GM19328 (cell line): ENCODE data around the gene DAGLA.

ENCODE experiments used
- ATAC-seq: cut with Tn5 transposase; IDR thresholded peaks from one replicate; pipeline ENCODE4 v1.9.1; 2021; ENCODE audit warnings: mild to moderate bottlenecking, moderate library complexity; ENCODE audit not compliant: unreplicated experiment

Gene DAGLA

DNA sequence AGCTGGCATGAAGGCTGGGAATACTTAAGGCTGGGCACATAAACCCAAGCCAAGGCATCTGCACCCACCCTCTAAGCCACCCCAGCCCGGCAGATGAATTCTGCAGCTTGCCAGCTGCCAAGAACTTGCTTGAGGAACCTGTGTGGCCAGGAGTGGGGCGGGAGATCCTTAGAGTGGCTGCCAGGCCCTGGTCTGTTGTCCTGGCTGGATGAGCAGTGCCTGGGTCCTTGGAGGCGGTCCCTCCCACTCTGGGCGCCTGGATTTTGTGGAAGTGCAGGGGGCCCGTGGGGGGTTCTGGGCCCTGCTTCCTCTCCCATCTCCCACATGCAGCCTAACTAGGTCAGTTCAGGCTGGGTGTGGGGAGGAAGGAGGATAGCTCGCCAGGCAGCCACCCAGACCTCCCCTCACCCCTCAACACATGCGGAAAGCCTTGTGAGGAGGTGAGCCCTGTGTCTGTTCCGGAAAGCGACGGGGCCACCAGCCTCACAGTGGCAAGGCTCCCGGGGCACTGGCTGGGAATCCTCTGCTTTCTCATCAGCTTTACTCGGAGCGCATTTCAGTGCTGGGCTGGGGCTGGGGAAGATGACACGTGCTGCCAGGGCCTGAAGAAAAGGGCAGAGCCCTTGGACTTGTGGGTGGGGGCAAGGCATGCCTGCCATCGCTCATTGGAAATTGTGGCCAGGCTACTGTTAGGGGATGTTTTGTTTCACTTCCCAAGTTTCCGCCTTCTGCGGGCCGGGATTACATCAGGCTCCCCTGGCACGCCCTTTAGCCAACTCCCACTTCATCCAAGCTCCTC lies 8.4 kb downstream of the DAGLA start:
- ATAC-seq, result no peak

DNA sequence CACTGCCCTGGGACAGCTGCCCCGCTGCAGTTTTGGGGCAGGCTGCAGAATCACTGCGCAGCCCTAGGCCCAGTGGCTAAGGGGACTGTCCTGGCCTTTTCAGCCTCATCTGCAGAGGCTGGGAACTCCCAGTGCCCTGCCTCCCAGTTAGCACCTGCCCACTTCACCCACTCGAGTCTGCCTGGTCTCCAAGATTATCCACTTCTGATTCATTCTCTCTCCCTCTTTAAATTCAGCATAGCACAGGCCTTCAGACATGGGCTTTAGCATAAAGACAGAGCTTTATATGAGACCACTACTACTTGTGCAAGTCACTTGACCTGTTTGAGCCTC lies 8.9 kb downstream of the DAGLA start:
- ATAC-seq, result no peak

DNA sequence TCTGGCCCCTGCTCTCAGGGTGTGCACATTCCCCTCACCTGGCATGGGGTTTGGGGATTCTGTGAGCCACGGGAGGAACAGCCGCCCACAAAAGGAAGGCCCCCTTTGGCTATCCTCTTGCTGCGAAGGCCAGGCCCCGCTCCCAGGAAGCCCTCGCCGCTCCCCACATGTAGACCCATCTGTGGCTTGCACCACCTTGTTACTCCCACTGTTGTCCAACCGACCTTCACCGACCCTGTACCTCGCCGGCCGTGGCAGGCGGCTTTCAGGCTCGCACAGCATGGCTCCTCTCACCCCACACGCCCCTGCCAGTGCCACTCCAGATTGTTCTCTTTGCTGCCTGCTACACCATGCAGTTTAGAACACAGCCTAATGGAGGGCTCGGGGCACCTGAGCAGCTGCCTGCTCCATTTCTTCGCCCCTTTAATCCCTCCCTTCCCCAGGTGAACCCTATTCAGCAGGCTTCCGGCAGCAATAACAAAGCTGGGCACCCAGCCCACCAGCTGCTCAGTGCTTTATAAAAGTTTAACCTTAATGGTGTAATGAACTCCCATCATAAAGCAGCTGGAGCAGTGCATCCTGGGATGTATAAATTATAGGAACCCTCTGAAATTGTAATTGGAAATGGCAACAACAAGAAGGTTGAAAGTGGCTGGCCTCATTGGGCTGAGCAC lies 10.7 kb downstream of the DAGLA start:
- ATAC-seq, result no peak

DNA sequence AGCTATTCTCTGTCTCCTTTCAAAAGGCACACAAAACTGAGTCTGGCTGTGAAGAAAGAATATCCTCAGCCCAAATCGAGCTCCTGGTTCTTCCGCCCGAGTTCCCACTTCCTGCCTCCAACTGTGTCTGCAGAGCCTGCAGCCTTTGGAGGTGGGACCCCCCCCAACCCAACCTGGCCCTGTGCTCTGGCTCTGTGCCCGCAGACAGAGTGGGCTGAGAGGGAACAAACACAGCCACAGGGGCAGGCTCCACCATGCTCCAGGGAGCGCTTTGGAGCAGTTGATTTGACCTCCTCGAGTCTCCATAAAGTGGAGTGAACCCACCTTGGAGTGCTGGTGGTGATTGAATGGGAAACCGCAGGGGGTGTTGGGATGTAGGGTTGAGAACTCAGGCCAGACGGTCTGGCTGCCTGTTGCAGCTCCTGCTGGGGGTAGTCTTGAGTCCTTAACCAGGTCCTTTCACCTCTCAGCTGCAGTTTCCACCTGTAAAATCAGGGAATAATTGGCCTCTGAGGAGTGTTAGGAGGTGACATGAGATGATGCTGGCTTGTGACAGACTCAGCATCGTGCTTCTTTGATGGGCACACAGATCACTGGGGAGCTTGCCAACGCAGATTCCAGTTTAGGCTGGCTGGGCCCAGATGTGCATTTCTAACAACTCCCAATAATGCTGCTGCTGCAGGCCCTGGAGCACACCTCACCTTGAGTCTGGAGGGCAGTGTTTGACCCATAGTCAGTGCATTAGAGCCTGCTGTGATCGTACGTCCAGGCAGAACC lies 11.4 kb downstream of the DAGLA start:
- ATAC-seq, result no peak

DNA sequence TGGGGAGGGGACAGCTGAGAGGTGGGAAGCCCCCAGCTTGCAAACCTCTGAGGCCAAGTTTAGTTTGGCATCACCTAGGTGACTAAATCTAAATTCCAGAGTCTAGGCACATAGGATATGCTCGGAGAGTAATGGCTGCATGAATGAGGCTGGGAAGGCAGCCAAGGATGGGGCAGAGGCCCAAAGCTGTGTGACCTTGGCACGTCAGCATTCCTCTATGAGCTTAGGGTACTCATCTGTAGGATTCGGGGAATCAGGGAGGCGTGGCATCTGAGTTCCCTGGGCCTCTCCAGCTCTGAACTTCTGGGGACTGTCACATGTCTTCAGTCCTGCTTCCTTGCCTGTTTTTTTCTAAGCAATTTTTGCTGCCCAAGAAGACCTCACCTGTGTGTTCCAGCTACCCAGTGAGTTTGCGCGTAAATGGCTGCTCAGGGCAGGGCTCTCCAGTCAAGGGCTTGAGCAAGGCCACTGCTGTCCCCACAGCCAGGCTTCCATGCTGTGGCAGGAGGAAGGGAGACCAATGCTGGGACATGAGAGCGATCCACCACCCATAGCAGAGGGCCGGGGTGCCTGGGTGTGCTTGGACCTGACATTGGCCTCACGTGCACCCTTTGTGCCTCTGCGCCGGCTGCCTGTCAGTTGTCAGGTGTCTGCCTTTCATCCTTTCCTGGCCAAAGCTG lies 13.9 kb downstream of the DAGLA start:
- no peak for ATAC-seq

DNA sequence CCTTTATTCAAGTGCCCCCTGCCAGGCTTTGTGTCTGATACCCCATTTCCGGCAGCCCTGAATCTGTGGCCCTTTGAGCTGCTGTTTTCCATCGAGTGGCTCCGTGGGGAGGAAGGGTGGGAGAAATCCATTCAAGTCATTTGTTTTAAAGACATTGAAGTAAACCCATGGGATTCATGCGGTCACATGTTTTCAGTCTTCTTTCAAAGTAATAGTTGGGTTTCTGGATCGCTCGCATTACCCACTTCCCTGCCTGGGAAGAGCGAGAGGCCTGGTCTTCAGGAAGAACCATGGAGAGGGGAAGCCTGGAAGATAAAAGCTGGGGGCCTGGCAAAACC lies 14.4 kb downstream of the DAGLA start:
- ATAC-seq, result no peak

DNA sequence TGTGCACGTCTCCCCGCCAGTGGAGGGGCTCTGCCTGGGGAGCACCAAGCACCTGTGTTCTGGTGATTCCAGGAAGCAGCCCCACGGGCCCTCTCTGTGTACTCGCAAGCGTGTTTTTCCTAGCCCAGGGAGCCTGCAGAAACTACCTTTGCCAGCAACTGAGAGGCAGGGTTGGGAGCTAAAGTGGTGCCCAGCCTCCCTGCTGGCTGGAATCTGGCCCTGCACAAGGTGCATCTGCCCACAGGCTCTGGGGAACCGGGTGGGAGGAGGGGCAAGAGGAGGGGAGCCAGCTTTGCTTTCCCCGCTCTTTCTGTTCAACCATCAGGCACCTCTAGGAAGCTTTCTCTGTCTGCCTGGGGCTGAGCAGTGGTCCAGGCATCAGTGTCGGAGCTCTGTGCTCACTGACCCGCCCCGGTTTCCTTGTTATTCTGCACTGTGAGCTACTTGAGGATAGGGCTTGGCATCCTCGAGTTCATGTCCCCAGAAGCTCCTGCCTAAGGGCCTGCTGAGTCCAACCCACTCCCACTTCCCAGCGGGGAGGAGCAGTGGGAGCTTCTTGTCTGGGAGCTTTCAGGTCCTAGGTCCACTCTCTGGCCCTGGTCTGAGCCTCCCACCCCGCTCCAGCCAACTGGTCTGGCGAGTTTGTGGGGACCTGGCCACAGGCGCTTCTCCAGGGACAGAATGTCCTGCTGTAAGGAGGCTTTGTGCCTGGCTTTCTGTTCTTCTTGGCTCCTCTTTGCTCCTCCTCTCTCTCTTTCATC lies 14.9 kb downstream of the DAGLA start:
- no peak for ATAC-seq

DNA sequence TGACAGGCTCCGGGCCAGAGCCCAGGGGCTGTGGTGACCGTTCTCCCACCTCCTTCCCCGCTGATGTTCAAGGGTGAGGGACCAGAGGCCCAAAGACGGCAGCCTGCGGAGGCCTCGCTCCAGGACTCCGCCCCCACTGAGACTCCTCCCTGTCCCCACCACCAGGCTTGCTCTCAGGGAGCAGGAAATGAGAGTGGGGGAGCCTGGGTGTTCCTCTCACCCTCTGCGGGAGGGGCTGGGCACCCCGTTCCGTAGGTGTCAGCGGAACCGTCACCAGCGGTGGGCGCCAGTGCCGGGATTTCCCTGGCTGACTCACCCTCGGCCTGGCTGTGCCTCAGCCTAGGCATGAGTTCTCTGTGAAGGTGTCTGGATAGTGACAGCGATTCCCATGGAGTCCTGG lies 15.7 kb downstream of the DAGLA start:
- ATAC-seq, result no peak

DNA sequence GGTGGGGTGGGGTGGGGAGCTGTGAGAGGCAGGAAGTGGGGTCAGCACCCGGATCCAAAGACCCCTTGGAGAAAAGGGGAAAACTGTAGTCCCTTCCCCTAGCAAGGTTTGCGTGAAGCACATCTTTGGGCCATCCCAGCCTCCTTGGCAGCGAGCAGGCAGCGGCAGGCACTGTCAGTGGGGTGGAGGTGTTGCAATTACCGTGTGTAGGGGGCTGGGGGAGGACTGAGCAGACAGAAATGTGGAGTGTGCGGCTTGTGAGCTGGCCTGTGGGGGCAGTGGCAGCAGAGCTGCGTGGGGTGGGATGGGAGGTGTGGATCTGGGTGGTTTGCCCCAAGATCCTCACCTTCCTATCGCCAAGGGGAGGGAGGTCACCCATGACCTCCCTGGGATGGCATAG lies 16.4 kb downstream of the DAGLA start:
- no peak for ATAC-seq

DNA sequence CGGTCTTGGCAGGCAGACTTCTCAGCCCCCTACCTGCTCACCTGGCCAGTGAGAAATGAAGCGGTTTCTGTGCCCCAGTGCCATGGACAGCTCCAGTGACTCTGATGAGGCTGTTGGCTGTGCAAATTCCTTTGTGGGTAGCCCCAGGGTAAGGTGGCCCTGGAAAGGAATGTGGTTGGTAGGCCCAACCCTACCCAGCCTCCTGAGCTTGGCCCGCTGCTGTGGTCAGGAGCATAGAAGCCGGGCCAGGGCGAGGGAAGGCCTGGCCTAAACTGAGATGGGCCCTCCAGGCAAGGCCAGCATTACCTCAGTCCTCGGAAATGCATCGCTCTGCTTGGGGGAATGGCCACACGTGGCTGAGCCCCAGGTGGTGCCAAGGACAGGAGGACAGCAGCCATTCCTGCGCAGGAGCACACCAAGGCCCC lies 16.9 kb downstream of the DAGLA start:
- ATAC-seq, result no peak

DNA sequence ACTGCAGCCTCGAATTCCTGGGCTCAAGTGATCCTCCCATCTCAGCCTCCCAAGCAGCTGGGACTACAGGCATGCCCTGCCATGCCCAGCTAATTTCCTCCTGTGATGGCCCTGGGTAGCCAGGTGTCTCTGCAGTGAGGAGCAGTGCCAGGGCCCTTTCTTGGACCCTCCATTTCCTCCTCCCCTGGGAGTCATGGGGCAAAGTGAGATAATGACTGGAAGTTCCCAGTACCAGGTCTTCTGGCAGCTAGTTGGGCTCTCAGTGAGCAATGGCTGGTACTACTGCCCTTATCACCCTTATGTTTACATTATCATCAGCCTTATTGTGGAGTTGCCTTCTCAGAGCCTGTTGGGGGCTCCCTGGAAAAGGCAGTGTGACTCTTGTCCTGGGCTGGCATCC lies 17.6 kb downstream of the DAGLA start:
- ATAC-seq, result no peak

DNA sequence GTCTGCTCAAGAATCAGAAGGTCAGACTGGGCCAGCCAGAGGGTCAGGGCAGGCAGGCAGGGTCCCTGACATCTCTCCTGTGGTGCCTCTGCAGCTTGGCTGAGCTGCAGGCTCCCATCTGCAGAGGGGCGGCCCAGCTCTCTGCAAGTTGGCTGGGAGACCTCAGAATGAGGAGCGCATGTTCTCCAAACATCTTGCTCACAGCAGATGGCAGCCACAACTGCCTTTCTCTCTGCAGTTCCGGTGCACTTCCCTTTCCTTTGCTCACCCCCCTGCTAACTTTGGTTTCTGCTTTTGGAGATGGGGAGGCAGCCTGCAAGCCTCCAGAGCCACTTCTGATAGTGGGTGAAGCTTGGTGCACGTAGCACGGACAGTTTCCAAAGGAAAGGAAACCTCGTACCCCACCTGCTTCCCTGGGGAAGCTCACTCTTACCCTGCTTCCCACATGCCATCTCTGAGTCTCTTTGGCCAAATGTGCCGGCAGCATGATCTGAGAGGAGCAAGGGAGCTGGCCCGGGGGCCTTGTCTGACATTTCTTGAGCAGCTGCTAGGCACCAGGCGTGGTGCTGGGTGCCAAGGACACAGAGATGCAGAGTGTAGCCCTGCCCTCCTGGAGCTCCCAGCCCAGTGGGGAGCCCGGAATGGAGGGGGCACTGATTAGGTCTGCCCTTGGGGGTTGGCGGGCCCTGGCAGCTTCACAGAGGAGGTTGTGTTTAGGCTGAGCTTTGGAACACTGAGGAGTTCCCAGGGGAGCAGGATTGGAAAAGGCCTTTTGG lies 18.2 kb downstream of the DAGLA start:
- ATAC-seq, result no peak

DNA sequence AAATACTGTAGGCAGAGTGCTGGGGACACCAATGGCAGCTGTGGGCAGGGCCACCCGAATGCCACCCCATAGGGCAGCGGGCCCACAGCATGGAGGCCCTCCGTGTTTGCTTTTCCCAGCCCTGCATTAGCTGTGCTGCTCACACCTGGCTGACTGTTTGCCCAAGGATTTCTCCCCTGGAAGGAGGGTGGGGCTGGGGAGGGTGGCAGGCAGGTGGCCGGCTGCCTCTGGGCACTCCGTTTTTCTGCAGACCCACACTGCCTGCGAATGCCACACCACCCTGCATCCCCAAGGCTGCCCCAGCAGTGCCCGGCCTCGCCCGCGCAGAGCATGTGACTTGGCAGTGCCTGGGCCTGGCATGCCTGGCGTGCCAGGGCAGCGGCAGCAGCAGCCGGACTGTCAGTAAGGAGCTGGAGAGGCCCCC lies 19.6 kb downstream of the DAGLA start:
- ATAC-seq, result no peak

DNA sequence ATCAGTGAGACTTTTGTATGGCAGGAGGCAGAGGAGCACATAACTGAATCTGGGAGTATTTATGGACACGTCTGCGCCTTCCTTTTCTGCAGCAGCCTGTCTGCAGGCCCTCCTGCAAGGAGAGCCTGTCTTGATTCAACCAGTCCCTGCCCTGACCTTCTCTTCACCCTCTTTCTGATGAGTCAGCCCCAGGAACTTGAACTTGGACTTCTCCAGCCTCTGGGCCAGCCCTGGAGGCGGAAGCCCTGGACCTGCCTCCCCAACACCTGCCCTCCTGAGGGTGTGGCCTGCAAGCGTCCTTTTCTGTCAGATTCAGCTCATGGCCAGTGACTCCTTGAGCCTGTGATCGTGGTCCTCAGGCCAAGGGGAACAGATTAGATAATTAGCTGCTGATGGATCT lies 20.0 kb downstream of the DAGLA start:
- no peak for ATAC-seq

DNA sequence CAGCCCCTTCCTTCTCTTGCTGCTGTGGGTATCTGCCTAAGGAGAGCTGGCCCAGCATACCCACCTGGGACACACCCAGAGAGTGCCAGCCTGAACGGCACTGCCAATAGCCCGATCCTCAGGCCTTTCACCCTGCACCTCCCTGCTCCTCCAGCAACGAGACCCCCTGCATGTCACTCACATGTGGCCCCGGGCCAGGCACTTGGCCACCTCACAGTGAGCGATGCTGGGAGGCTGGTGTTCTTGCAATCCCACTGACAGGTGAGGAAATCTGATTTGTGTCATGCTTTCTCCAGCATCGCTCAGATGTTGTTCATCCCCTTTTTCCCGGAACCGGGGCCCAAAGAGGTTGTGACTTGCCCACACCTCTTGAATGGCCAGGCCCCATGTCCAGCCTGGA lies 20.5 kb downstream of the DAGLA start:
- no peak for ATAC-seq

DNA sequence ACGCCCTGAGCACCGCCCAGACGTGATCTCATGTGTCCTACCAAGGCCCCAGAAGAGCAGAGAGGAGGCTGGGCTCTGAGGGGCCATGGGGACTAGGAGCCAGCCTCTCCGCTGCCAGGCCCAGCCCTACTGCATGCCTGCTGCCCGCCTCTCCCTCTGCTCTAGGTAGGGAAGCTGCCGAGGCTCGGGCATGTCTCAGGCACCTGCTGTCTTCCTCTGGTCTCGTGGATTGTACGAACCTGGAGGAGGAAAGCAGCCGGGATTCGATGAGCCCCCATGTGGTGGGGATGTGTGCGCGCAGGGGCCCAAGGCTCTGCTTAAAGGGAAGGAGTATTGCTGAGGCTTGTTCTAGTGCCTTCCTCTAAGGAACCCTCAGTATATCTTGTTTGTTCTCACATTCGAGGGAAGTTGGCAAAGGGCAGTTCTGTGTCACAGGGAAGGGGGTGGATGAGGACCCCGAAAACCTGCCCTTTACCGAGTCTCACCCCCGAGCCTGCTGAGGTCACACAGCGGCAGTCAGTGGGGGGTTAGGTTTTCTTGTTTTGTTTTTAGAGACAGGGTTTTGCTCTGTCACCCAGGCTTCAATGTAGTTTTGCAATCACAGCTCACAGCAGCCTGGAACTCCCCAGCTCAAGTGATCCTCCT lies 21.2 kb downstream of the DAGLA start:
- no peak for ATAC-seq

DNA sequence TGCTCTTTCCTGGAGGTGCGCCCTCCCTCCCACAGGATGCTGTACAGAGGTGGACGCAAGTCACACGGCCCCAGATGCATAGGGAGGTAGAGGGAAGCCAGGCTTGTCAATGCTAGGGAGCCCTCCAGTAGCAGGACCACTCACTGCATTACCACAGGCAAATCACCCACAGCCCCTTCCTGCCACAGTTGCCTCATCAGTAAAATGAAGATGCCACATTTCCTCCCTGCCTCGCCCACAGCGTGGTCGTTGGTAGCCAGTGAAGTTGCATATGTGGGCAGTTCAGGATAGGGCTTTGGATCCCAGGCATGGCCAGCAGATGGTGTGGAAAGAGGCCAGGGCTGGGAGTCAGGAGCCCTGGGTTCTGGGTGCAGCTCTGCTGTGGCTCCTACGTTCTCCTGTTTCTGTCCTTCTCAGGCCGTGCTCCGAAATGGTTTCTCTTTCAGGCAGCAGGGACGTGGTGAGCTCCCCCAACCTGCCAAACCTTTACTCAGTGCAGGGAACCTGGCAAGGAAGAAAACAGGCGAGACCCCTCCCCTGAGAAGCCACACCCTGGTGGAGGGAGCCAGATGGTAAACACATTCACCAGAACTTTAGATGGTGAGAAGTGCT lies 22.6 kb downstream of the DAGLA start:
- ATAC-seq, result no peak

DNA sequence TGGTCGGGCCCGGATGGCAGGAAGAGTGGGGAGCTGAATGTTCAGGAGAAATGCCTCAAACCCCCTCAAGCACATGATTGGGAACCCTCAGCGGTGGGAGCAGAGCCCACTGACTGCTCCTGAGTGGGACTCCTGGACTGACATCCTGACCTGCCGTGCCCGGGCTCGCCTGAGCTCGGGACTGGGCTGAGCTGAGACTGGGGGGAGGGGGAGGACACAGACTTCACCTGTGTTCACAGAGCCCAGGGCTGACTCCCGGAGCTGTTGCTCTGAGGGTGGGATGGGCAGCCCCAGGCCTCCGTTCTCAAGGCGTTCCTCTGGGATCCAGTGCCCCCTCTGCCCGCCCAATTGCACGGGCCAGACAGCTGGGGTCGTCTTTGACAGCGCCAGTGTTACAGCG lies 24.6 kb downstream of the DAGLA start:
- ATAC-seq, result no peak
